ENCODE results near the gene MAML3.
"Not testable (repeated sequence)": the region's sequence is repeated elsewhere in the genome, so short reads cannot be mapped to it uniquely, and the experiment has no call there.

Gene MAML3

GRCh38 chr4:139950568-139950967, 203.4 kb downstream of the MAML3 start:
- ChIA-PET CTCF (no interaction called here), POLR2A (no interaction called here)
- no peak for DNase-seq (ENCODE audit: extremely low spot score)
- no peak for TF ChIP-seq BHLHE40 (IDR thresholded peaks at IDR 0.05; ENCODE audit: borderline replicate concordance)
- no peak for TF ChIP-seq NFRKB (IDR thresholded peaks at IDR 0.05)
- TF ChIP-seq SUZ12 (IDR thresholded peaks at IDR 0.05), result no peak
- TF ChIP-seq ELF4 (IDR thresholded peaks at IDR 0.05), result no peak
- no peak for TF ChIP-seq HDGF (IDR thresholded peaks at IDR 0.05; ENCODE audit: borderline replicate concordance)
- TF ChIP-seq TARDBP (IDR thresholded peaks at IDR 0.05), result no peak
- no peak for TF ChIP-seq FOXA1 (IDR thresholded peaks at IDR 0.05)
- TF ChIP-seq CTBP1 (IDR thresholded peaks at IDR 0.05; ENCODE audit: borderline replicate concordance), result no peak
- no peak for TF ChIP-seq ARNT (IDR thresholded peaks at IDR 0.05)

GRCh38 chr4:139944916-139945315, 209.1 kb downstream of the MAML3 start:
- POLR2A ChIA-PET; DNase-seq (ENCODE audit: extremely low spot score): not testable (repeated sequence)

GRCh38 chr4:139943277-139943676, 210.7 kb downstream of the MAML3 start:
- POLR2A ChIA-PET, result no interaction called here
- CTCF ChIA-PET, result no interaction called here
- TF ChIP-seq L3MBTL2 (conservative IDR thresholded peaks at IDR 0.05) (no peak), BHLHE40 (IDR thresholded peaks at IDR 0.05; ENCODE audit: borderline replicate concordance) (no peak), SP1 (IDR thresholded peaks at IDR 0.05) (no peak), HDGF (IDR thresholded peaks at IDR 0.05; ENCODE audit: borderline replicate concordance) (no peak), ZNF384 (IDR thresholded peaks at IDR 0.05) (no peak), FOXK2 (IDR thresholded peaks at IDR 0.05) (no peak), FOXM1 (IDR thresholded peaks at IDR 0.05; ENCODE audit: borderline replicate concordance) (no peak), SUZ12 (IDR thresholded peaks at IDR 0.05) (no peak), PKNOX1 (IDR thresholded peaks at IDR 0.05) (no peak), CTBP1 (IDR thresholded peaks at IDR 0.05; ENCODE audit: borderline replicate concordance) (no peak), ELF4 (IDR thresholded peaks at IDR 0.05) (no peak), ARNT (IDR thresholded peaks at IDR 0.05) (no peak), TARDBP (IDR thresholded peaks at IDR 0.05) (no peak)
- no peak for DNase-seq (ENCODE audit: extremely low spot score)

More at GRCh38 chr4:139944916-139945315, 209.1 kb downstream of the MAML3 start:
- CTCF ChIA-PET, result not testable (repeated sequence)

GRCh38 chr4:139942241-139942640, 211.7 kb downstream of the MAML3 start:
- DNase-seq (ENCODE audit: extremely low spot score), result no peak
- TF ChIP-seq ARNT (IDR thresholded peaks at IDR 0.05) (no peak), L3MBTL2 (conservative IDR thresholded peaks at IDR 0.05) (no peak), BHLHE40 (IDR thresholded peaks at IDR 0.05; ENCODE audit: borderline replicate concordance) (no peak), NFRKB (IDR thresholded peaks at IDR 0.05) (no peak), ZNF384 (IDR thresholded peaks at IDR 0.05) (no peak), LEF1 (IDR thresholded peaks at IDR 0.05; ENCODE audit: borderline replicate concordance) (no peak)
- CTCF ChIA-PET, result no interaction called here
- POLR2A ChIA-PET, result no interaction called here

GRCh38 chr4:139940600-139940999, 213.4 kb downstream of the MAML3 start:
- DNase-seq (ENCODE audit: extremely low spot score), result no peak
- ChIA-PET POLR2A (no interaction called here), CTCF (no interaction called here)
- TF ChIP-seq ELF4 (IDR thresholded peaks at IDR 0.05), result no peak
- no peak for TF ChIP-seq SUZ12 (IDR thresholded peaks at IDR 0.05)
- TF ChIP-seq NFRKB (IDR thresholded peaks at IDR 0.05), result no peak
- no peak for TF ChIP-seq LEF1 (IDR thresholded peaks at IDR 0.05; ENCODE audit: borderline replicate concordance)
- TF ChIP-seq HDGF (IDR thresholded peaks at IDR 0.05; ENCODE audit: borderline replicate concordance), result no peak
- no peak for TF ChIP-seq ARNT (IDR thresholded peaks at IDR 0.05)
- TF ChIP-seq SP1 (IDR thresholded peaks at IDR 0.05), result no peak
- no peak for TF ChIP-seq TARDBP (IDR thresholded peaks at IDR 0.05)
- TF ChIP-seq FOXA1 (IDR thresholded peaks at IDR 0.05), result no peak
- TF ChIP-seq PKNOX1 (IDR thresholded peaks at IDR 0.05), result no peak

GRCh38 chr4:139938414-139938813, 215.6 kb downstream of the MAML3 start:
- ChIA-PET POLR2A (no interaction called here), CTCF (no interaction called here)
- no peak for DNase-seq (ENCODE audit: extremely low spot score)
- no peak for TF ChIP-seq SUZ12 (IDR thresholded peaks at IDR 0.05)

- ChIA-PET POLR2A (no interaction called here), CTCF (no interaction called here)
- TF ChIP-seq HDGF (IDR thresholded peaks at IDR 0.05; ENCODE audit: borderline replicate concordance) (no peak), PKNOX1 (IDR thresholded peaks at IDR 0.05) (no peak), FOXM1 (IDR thresholded peaks at IDR 0.05; ENCODE audit: borderline replicate concordance) (no peak), BHLHE40 (IDR thresholded peaks at IDR 0.05; ENCODE audit: borderline replicate concordance) (no peak)
- no peak for DNase-seq (ENCODE audit: extremely low spot score)
Measured at GRCh38 chr4:139935911-139936310, 218.1 kb downstream of the MAML3 start.

- CTCF ChIA-PET, result no interaction called here
- DNase-seq (ENCODE audit: extremely low spot score), result no peak
- POLR2A ChIA-PET, result no interaction called here
- no peak for TF ChIP-seq SUZ12 (IDR thresholded peaks at IDR 0.05)
- TF ChIP-seq LEF1 (IDR thresholded peaks at IDR 0.05; ENCODE audit: borderline replicate concordance), result no peak
- TF ChIP-seq CTBP1 (IDR thresholded peaks at IDR 0.05; ENCODE audit: borderline replicate concordance), result no peak
- no peak for TF ChIP-seq NFRKB (IDR thresholded peaks at IDR 0.05)
- TF ChIP-seq SP1 (IDR thresholded peaks at IDR 0.05), result no peak
- TF ChIP-seq ARNT (IDR thresholded peaks at IDR 0.05), result no peak
Measured at GRCh38 chr4:139934708-139935195, 219.2 kb downstream of the MAML3 start.
